ENCODE results near the gene NBPF1.
A peak's percentile ranks its signal among the peaks of the same experiment; 100 is the strongest.
"Not testable (repeated sequence)": the region's sequence is repeated elsewhere in the genome, so short reads cannot be mapped to it uniquely, and the experiment has no call there.

The NBPF1 gene

DNA sequence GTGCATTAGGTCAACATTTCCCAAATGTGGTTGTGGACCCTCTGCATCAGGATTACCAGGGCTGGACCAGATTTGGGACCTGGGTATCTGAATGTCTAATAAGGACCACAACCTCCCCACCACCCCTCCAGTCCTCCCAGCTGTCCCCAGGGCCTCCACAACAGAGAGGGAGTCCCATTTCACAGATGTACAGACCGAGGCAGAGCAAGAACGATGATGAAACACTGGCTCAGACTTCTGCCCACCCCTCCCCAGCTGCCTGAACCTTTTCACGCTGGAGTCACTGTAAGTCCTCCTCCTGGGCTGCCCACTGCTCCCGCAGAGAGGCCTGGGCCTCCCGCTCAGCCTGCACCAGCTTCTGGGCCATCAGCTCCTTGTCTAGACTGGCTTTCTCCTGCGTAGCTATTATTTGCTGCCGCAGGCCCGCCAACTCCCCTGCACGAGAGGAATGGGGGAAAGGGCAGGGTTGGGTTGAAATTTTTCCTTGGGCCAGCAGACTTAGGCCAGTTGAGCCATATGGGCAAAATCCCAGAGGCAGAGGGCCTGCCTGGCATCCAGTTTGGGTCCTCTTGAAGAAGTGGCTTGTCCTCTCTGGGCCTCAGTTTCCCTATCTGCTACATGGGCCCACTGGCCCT, 8.4 kb upstream of the NBPF1 start:
- DNase-seq = not testable (repeated sequence)

DNA sequence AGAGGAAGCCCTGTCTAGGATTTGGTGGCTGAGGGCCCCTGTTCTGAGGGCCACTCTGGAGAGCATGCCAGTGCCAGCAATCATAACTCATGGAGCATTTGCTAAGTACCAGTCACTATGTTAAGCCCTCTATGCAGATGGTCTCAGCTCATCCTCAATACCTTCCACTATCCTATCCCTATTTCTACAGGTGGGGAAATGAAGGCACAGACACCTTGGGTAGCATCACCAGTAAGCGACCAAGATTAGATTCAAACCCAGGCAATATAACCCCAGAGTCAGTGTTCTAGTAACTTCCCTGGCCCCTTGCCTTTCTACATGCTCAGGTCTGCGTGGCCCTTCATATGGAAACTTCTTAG, 7.9 kb upstream of the NBPF1 start:
- no peak for DNase-seq

DNA sequence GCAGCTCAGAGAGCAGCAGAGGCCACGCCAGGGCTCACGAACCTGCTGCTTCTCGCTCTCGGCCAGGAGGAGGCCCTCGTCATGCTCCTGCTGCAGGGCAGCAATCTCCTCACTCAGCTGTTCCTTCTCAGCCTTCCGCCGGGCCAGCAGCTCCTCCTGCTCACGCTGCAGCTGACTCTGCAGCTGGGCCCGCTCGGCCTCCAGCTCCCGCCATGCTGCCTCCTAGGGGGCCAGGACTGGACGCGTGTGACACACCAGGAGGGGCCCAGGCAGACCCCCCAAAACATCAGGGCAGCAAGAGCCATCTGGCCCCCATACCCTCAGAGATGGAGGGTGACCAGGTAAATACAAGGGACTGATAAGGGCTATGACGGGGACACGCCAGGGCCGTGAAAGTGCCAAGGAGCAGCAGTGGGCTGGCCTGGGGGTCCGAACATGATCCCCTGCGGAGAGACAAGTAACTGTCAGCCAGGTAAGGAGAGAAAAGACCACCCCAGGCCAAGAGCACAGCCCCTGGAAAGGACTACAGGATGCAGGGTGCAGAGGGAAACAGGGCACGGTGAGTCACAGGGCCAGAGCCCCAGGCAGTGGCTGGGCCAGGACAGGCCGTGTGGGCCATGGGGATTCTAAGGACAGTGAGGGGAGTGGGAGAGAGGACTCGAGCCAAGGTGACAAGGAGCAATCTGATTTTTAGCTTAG, 6.6 kb upstream of the NBPF1 start:
- not testable (repeated sequence) for DNase-seq

DNA sequence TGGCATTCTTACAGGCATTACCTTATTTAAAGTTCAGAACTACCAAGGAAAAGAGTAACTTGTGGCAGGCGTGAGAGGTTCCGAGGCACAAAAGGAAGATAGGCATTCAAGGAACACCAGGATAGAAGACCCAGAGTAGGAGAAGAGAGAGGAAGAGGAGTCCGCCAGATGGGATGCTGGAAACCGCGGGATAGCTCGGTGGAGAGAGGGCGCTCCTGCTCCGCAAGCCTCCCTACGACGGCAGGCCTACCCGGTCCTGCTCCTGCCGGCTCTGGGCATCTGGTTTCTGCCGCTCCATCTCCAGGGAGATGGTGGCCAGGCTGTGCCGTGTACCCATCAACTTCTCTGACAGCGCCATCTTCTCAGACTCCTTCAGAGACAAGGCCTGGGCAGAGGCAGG, 5.4 kb upstream of the NBPF1 start:
- DNase-seq = no peak

DNA sequence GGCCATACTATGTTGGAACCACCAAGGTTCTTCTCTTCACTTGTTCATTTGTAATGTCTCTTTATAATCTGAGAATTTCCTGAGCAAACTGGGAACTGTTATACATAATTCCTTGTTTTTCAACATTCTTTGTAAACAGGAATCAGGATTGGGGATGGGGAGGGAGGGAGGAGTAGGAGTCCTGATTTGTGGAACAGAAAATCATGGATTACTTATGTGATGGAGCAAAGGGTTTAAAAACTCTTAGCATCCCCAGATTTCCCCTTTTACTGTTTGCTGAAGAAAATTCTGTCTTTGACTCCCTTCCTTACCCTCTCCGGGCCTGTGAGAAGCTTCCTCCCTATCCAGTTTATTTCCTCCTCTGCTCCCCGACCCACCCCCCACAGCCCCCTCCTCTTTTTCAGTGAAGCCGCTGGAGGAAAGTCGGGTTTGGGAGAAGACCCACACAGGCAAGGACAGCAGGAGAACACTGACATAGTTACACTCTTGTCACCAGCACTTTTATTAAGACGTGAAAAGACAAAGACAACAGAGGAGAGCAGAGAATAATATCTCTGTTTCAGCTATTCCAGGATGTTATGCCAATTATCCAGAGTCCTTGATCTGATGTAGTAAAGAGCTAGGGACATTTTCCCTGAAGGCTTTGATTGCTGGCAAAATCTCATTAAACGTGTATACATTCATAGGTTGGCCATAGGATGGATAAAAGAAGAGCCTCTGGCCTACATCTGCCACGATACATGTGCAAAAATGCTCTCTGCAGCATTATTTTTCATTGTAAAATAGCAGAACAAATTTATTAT, 4.6 kb upstream of the NBPF1 start:
- no peak for DNase-seq

DNA sequence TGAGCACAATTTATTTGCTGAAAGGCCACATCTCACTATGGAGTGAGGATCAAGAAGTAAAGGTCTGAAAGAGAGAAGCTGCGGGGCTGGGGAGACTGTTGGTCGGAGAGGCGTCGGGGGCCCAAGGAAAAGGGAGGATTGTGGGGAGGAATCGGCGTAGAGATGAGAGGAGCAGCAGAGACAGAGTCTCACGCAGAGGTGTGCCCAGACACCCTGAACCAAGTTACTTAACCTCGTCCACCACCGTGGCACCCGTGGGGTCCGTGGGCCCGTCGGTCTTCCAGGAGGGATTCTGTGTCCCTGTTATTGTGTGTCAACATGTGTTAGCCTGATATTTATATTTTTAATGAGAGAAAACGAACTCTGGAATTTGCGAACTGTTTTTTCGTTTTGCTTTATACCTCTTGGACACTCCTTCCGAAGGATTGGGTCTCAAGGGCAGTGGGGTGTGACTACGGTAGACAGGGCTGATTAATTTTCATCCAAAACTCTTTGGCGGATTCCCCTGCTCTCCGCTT, 3.8 kb upstream of the NBPF1 start:
- no peak for DNase-seq

DNA sequence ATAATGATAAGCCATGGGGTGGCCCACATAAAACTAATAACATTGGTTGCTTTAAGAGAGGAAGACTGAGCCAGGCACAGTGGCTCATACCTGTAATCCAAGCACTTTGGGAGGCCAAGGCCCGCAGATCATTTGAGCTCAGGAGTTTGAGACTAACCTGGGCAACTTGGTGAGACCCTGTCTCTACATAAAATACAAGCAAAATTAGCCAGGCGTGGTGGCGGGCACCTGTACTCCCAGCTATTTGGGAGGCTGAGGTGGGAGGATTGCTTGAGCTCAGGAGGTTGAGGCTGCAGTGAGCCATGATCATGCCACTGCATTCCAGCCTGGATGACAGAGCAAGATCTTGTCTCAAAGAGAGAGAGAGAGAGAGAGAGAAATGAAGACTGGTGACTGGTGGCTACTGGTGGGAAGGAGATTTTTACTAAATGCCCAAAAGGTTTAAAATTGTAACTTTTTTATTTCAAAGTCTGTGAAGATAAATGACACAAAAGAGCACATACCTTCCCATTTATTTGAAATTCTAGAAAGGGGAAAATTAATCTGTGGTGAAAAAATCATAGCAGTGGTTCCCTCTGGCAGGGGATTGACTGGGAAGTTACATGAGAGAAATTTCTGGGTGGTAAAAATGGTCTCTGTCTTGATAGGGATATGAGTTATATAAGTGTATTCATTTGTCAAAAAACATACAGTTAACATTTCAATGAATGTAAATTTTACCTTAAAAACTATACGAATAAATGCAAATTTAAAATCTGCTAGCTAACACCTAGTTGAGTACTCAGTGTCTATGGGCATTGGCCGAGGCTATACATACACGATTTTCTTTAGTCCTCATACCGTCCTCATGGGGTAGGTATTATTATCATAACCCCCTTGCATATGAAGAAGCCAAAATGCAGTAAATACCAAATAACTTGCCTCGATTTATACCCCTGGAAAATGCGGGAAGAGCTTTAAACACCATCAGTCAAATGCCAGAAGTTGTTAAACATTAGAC, 2.2 kb upstream of the NBPF1 start:
- no peak for DNase-seq

DNA sequence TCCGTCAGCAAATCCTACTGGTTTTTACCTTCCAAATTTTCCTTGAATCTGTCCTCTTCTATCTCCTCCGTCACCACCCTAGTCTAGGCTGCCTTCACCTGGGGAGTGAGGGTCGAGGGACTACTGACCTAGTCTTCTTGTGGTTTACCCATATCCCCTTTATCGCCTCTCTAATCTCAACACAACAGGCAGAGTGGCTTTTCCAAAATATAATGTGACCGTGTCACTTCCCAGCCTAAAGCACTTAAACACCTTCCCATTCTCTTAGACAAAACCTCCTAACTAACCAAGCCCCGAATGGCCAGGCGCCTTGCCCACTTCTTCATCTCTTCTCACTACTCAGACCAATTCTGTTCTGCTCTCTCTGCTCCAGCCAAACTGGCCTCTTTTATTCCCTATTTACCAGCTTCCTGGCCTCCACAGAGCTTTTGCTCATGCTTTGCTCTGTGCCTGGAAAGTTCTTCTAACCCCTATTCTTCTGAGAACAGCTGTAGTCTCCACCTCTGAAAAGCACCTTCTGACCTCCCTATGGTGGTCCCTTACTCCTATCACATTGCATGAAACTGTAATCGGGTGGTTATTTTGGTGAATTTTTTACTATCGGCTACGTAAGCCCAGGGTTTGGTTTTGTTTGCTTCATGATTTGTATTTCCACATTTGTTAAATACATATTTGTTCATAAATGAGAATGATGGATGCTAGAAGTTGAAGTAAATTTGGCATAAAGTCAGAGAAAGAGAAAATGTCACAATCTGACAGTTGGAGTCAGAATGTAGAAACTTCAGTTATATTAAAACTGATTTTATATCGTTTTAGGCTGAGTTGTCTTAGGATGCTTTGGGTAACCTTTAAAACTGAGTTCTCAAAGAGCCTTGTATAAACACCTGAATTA, 1.2 kb upstream of the NBPF1 start:
- DNase-seq = no peak

DNA sequence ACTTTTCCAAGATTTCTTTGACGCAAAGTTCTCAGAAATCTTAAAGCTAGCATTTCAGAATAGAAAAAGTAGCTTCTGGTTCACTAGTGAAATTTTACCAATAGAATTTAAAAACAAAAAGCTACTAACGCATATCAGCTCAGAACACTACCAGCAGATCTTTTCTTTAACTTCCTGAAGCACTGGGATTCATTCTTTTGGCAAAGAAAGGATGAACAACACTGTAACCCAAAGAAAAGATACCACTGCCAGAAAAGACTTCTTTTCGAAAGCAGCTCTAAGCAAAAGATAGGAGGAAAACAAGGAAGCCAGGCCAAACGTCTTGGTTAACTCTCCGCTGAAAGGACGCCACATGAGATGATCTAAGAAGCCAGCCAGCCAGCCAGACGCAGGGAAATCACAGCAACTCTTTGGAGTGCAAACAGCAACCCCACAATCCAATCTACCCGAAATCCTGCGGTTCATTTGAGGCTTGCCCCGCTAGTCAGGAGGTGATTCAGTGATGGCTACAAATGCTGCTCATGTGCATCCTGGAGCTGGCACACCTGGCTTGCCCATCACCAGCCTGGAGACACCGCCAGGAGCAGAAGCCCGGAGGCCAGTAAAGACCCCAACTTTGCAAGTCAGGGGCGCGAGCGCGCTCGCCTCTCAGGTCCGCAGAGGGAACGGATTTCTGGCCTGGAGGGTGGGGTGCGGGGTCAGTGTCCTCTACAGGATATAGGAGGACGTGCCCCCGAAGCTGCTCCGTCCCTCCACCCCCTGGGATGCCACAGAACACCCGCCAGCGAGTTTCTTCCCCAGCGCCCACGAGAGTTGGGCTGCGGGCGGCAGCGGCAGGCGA, 812 bp downstream of the NBPF1 start:
- peak; percentile 80 for DNase-seq

DNA sequence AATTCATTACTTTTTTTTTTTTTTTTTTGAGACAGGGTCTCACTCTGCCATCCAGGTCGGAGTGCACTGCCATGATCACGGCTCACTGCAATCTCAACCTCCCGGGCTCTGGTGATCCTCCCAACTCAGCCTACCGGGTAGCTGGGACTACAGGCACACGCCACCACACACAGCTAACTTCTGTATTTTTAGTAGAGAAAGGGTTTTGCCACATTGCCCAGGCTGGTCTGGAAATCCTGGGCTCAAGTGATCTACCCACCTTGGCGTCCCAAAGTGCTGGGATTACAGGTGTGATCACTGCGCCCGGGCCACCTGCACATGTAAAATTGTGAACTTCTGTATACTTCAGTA, 1.4 kb downstream of the NBPF1 start:
- not testable (repeated sequence) for DNase-seq

DNA sequence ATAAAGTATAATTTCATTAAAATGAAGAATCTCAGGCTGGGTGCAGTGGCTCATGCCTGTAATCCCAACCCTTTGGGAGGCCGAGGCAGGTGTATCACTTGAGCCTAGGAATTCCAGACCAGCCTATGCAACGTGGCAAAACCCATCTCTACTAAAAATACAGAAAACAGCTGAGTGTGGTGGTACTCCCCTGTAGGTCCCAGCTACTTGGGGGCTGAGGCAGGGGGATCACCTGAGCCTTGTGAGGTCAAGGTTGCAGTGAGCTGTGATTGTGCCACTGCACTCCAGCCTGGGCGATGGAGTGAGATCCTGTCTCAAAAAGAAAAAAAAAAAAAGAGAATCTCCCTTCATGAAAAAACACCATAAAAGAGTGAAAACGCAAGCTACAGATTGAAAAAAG, 2.2 kb downstream of the NBPF1 start:
- DNase-seq = not testable (repeated sequence)

DNA sequence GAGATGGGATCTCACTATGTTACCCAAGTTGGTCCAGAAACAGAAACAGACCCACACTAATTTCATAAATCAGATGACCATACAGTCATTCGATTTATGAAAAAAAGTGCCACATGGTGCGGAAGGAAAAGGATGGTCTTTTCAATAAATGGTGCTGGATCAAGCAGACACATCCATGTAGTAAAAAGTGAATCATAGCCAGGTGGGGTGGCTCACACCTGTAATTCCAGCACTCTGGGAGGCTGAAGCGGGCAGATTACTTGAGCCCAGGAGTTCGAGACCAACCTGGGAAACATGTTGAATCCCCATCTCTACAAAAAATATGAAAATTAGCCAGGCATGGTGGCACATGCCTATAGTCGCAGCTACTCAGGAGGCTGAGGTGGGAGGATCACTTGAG, 2.8 kb downstream of the NBPF1 start:
- not testable (repeated sequence) for DNase-seq

DNA sequence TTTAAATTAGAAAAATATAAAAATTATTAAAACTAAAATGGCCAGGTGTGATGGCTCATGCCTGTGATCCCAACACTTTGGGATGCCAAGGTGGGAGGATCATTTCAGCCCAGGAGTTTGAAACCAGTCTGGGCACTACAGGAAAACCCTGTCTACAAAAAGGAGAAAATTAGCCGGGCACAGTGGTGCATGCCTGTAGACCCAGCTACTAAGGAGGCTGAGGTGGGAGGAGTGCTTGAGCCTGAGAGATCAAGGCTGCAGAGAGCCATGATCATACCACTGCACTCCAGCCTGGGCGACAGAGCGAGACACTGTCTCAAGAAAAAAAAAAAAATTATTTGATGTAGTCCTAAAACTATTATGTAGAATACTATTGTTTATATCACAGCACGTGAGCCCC, 3.6 kb downstream of the NBPF1 start:
- DNase-seq = not testable (repeated sequence)

DNA sequence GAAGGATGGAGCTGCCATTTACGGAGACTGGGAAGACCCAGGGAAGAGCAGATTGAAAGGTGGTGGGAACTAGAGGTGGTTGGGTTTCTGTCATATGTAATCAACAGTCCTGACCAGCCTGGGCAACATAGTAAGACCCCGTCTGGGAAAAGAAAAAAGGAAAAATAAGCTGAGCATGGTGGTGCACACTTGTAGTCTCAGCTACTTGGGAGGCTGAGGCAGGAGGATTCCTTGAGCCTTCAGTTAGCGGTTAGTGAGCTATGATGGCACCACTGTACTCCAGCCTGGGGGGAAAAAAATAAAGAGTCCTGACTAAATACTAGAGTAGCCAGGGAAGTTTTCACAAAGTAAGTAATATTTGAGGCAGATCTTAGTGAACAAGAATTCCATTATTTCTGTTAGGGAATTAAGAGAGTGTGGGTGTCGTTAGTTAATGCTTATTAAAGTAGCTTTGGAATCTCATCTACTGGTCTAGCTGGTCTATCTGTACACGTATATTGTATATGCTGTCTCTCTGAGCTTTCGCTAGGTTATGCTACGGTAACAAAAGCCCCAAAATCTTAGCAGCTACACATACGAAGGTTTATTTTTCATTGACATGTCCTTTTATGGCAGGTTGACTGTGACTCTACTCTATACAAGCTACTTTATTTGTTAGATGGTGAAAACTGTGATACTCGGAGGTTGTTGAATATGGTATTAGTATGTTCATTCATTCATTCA, 4.4 kb downstream of the NBPF1 start:
- no peak for DNase-seq

DNA sequence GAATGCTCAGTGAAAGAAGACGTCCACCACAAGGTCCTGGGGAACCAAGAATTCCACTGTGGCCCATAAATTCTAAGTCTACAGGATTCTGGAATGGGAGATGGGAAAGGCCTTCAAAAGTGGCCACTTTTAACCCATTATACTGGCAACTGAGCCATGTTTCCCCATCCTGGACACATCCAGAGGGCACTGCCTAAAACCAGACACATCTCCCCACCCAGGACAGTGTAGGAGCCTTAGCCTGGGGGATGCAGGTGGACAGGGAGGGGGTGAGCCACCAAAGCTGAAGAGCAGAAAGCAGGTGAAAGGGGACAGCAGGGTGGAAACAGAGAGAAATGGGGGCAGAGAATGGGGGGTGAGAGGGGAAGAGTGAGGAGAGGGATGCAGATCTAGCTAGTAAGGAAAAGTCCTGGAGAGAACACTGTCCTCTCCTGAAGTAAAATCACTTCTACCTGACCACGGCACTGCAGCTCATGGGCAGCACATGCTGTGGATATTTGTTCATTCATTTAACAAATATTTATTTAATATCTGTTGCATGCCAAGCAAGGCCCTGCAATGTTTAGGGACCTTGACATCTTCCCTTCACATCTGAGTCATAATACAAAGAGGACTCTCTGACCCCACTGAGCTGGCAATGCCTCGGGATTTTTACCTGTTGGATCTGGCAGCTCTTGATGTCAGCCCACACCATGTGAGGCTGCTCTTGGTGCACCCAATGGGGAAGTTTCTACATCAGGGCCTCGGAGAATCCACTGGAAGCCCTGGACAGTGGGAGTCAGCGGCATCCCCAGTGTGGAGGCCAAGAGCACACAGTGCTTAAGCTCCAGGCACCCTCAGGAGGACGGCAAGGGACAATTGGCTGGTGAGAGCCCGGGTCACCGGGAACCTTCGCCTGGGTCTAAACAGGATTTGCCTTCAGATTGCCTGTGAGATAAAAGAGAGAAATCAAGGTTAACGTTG, 5.2 kb downstream of the NBPF1 start:
- DNase-seq = not testable (repeated sequence)

DNA sequence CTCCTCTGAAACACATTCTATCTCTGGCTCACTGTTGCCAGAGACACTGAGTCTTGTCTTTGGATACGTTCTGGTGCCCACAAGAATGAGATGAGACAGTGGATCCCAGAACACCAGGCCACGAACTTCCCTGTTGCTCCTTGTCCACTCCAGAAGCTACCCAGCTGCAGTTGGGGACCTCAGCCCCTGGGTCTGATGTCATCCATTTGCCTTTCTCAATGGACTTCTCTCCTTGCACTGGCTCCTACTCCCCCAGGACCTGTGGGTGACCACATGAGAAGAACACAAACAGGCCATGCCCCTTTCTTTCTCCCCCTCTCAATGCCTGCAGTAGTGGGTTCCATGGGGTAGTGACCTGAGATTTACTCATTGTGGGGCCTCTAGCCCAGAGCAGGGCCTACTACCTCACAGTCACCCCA, 5.9 kb downstream of the NBPF1 start:
- DNase-seq = no peak

DNA sequence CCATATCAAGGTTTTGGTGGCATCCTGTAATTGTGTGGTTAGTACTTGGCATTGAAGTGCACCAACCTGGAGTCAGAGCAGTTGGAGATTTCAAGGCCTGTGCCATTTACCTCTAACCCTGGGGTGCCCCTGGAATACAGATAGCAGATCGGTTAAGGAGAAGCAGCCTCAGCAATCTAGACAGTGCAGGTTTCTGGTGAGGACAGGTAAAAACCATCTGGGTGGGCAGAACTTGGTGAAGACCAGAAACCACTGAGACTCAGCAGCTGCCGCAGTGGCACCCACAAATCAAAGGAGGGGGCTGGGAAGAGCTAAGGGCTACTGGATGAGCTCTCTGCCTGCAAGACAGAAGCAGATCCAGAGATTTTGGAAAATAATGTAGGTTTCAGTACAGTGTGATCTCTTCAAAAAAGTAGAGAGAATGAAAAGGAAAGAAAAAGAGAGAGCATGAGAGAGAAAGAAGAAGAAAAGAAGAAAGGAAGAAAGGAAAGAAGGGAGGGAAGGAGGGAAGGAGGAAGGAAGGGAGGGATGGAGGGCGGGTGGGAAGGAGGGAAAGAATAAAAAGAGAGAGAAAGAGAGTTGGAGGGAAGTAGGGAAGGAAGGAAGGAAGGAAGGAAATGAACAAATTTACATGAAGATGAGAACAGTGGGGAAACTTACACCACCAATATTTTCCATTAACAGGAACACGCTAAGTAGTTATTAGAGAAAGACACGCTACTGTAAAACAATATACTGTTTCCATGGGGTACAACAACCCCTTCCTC, 6.5 kb downstream of the NBPF1 start:
- DNase-seq = not testable (repeated sequence)
